Stimulated activated CD8-positive, alpha-beta memory T cell treated with anti-CD3 and anti-CD28 coated beads, Interleukin-12 subunit alpha, Interleukin-12 subunit beta, amount 100 ng/mL, for 4 hours (primary cell): ENCODE data around the gene ARF4.

Experiments used
- DNase-seq: peaks from one replicate; pipeline ENCODE4 v3.0.0-alpha.2; 2020; ENCODE audit warnings: low read depth

The ARF4 gene

DNA sequence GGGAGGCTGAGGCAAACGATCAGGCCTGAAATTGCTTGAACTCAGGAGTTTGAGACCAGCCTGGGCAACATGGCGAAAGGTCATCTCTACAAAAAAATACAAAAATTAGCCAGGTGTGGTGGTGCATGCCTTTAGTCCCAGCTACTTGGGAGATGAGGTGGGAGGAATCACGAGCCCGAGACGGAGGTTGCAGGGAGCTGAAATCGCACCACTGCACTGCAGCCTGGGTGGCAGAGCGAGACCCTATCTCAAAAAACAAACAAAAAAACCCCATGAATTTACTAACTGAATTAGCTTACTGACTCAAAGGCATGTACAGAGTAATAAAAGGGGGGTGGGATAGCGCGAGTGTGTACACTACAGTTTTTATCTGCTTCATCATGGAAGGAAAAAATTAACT, 19.3 kb downstream of the ARF4 start:
- no peak for DNase-seq

DNA sequence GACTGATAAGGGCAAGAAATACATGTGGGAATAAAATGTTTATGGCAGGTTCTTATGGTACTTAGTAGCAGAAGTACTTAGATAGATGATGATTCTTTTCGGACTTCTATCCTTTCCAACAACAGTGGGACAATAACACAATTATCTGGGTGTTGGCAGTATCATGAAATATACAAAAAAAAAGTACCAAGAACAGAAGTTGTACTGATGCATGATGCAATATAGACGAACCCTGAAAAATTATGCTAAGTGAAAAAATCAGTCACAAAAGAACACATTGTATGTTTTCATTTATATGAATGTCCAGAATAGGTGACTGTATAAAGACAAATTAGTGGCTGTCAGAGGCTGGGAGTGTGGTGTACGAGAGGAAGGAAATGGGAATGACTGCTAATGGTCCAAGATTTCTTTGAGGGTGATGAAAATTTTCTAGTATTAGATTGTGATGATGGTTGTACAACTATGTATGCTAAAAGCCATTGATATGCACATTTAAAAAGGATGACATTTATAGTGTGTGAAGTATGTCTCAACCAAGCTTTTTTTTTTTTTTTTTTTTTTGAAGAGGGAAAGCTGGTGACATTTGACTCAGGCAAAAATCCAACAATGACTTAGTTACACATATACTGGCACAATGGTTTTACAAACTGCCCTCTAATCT, 21.0 kb downstream of the ARF4 start:
- DNase-seq, result no peak

DNA sequence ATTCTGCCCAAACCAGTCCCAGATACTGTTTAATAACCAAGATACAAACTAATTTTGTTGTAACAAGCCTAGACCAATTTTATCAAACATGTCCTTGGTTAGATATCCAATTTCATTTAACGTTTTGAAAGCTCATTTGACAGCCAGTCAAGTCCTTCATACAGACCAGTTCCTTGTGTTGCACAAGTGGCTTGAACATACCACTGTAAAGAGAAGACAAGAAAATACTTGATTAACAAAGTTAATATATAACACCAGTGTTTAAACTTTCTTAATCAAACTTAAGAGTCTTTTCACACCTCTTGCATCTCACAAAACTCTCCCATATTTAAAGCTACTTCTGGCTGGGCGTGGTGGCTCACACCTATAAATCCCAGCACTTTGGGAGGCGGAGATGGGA, 25.0 kb downstream of the ARF4 start:
- DNase-seq, result no peak

DNA sequence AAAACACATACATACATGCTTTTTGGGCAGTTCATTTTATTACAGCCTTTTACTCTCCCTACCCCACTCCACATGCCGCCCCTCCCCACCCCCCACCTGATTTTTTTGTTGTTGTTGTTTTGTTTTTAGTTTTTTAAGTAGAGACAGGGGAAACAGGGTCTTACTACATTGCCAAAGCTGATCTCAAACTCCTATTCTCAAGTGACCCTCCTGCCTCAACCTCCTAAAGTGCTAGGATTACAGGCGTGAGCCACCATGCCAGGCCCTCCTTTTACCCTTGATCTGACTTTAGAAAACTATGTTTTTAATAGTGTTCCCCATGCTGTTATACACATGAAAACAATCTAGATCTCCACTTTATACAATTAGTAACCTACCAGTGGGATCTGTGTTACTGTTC, 26.3 kb downstream of the ARF4 start:
- no peak for DNase-seq

DNA sequence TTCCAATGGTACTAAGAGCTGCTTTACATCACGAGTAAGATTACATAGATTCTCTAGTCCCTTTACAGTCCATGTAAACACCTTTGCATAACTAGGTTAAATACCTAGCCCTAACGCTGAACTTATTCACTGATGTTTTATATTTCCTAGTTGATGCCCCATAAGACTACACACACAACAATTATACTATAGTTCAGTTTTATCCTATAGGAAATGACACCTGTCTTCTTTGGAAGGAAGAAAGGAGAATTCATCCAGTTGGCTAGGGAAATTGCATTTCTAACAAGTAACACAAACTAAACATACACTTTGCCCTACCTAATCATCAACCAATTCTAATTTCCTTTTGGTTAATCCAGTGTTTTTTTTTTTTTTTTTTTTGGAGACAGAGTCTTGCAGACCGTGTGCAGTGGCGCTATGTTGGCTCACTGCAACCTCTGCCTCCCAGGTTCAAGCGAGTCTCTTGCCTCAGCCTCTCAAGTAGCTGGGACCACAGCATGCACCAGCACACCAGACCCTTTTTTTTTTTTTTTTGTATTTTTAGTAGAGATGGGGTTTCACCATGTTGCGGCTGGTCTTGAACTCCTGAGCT, 27.2 kb downstream of the ARF4 start:
- DNase-seq, result no peak

DNA sequence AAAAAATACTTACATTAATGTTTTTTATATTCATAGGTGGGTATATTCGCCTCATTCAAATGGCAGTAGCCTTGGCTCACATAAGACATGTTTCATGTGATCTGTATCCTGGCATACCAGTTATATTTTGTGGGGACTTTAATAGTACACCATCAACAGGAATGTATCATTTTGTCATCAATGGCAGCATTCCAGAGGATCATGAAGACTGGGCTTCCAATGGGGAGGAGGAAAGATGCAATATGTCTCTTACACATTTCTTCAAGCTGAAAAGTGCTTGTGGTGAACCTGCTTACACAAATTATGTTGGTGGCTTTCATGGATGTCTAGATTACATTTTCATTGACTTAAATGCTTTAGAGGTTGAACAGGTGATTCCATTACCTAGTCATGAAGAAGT, 37.6 kb downstream of the ARF4 start:
- DNase-seq, result no peak

DNA sequence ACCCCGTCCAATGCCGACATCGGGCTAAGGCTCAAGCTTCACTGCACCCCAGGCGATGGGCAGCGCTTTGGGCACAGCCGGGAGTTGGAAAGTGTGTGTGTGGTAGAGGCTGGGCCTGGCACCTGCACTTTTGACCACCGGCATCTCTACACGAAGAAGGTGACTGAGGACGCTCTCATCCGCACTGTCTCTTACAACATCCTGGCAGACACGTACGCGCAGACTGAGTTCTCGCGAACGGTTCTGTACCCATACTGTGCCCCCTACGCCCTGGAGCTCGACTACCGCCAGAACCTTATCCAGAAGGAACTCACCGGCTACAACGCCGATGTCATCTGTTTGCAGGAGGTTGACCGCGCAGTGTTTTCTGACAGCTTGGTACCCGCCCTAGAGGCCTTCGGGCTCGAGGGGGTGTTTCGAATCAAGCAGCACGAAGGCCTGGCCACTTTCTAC, 40.0 kb downstream of the ARF4 start:
- DNase-seq, result peak; percentile 4

DNA sequence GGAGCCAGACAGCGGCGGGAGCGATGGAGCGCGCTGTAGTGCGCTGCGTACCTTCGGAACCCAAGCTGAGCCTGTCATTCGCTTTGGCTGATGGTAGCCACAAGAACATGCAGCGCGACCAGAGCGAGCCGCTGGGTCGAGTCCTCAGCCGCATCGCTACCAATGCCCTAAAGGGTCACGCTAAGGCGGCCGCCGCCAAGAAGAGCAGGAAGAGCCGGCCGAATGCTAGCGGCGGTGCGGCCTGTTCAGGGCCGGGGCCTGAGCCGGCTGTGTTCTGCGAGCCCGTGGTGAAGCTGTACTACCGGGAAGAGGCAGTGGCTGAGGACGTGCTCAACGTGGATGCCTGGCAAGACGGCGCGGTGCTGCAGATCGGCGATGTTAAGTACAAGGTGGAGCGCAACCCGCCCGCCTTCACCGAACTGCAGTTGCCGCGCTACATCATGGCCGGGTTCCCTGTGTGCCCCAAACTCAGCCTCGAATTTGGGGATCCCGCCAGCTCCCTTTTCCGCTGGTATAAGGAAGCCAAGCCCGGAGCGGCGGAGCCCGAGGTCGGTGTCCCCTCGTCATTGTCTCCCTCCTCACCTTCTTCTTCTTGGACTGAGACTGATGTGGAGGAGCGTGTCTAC, 40.6 kb downstream of the ARF4 start:
- no peak for DNase-seq

DNA sequence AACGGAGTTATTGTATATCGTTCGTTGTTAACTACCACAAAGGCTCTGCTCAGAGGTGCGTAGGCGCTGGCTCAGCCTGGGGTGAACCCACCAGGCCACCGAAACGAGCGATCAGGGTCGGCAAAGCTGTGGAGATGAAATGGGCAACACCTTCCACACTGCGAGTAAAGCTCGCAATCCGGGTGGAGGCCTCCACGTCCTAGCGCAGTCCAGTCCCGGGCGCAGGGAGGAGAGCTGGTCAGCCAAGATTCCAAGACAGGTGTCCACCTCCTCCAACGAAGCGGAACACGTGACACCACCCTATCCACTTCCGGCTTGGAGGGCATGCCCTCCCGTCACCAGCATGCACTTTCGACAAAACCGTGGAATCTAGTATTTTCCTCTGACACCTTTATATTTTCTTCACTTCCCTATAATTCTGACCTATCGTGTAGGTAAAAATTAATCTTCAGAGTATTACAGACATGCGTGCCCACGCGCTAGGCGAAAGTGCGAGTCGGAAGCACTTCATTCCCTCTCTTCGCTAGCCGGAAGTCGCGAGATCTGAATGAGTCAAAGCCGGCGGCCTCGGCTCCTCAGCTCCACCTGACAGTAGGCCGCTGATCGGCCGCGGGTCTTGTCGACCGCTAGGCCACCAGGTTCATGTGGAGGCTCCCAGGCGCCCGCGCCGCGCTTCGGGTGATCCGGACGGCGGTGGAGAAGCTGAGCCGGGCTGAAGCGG, 41.2 kb downstream of the ARF4 start, which contains the start of gene PDE12:
Gene PDE12, plus strand, starts transcription at position 537 of the 721 bp plus-strand sequence. Its CDS starts 106 bp downstream, at position 643.
- peak; percentile 72 for DNase-seq

DNA sequence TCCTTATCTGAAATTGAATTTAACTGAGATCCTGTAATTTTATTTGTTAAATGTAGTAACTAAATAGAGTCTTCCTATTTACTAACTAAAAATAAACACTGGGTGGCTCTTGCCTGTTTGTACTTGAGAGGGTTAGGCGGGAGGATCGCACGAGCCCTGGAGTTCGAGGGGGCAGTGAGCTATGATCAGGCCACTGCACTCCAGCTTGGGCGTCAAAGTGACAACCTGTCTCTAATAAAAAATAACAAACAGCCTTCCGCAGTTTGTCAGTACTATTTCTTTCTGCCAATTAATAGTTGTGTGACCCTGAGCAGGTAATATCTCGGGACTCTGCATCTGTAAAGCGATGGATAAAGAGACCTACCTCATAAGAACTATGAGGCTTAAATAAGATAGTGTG, 41.8 kb downstream of the ARF4 start:
- DNase-seq, result no peak

DNA sequence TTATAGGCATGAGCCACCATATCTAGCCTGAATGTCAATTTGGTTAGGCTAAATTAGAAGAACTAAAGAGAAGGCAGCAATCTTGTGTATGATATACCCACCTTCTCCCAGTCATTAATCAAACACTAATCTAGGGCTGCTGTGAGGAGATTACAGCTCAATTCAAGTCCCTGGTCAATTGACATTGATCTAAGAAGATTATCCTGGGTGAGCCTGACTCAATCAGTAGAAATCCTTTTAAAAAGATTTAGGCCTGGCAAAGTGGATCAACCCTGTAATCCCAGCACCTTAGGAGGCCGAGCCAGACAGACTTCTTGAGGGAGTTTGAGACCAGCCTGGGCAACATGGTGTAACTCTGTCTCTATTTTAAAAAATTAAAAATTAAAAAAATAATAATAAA, 50.5 kb downstream of the ARF4 start:
- no peak for DNase-seq

DNA sequence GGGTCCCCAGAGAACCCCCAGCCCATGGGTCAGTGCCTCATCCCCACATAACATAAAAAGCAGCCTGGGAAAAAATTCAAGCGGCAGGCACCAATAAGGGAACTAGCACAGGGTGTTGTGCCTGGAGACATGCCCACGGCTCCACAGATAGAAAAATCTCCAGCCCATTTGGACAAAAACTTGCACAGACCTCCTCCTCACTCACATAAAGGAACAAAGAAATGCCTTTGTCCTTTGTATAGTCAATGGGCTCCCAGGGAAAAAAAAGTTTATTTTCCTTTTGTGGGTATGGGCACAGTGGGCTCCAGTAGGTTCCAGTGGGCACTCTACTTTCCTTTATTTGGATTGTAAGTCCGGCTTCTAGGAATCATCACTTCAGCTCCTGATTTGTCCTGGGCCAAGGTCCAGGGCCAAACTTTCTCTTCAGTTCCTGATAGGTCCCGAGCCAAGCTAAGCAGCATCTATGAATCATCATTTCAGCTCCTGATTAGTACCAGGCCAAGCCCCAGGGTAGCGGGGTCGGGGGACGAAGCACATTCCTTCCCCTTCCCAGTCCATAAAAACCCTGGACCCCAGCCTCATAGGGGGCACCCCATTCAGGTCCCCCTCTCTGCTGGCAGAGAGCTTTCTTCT, 51.4 kb downstream of the ARF4 start:
- no peak for DNase-seq

DNA sequence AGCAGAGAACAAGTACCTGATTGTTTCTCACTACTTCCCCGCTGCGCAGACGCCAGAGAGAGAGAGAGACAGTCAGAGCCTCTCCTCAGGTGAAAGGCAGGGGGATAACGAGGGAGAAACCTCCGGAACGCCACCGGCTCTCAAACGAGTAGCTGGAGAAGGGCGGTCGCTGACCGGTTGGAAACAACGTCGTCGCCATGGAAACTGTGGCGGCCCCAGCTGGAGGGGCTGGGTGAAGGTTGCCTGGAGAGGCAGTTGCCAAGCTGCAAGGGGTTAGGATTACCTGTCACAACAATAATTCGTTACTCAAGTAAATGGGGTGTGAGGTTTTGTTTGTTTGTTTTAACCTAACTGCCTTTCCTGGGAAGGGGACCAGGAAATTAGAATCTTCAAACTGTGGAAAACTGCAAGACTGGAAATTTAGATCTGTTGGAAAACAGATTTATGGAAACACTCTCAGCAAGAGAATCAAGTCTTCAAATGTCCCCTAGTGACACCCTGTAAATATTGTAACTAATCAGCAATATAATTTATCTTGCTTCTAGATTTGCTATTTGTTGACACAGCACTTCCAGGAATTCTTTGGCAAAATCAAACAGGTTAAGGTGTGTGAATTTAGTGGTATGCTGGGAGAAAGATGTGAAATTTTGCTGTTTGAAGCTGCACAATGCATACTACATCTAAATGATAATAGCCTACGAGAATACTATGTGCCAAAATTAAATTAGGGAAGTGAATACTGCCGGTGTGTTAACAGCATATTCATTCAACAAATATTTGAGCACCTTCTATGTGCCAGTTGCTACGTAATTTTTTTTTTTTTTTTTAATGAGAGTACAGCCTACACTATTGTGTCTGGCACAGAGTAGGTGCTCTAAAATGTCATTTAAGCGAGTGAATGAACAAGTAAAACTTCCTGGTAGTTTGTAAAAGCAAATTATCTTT, 52.7 kb downstream of the ARF4 start, which contains the start of gene DNAH12:
Gene DNAH12, minus strand, starts transcription at position 164 of the 945 bp plus-strand sequence. CDS start 1,474 bp downstream, outside the sequence.
- DNase-seq, result no peak

DNA sequence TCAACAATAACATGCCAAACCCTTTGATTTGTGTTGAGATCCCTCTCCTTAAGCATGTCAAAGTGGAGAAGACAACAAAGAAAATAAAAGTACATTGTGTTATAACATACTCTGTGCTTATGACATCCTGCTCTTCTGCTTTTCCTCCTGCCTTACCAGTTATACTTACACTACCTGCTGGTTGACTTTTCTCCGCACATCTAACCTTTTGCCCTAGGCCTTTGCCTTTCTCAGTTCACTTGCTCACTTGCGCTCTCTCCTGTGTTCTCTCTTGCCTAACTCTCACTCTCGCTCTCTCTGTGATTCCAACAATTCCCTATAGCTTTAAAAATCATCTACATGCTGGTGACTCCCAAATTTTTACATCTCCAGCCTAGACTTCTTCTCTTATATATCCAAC, 58.7 kb downstream of the ARF4 start:
- DNase-seq, result no peak

DNA sequence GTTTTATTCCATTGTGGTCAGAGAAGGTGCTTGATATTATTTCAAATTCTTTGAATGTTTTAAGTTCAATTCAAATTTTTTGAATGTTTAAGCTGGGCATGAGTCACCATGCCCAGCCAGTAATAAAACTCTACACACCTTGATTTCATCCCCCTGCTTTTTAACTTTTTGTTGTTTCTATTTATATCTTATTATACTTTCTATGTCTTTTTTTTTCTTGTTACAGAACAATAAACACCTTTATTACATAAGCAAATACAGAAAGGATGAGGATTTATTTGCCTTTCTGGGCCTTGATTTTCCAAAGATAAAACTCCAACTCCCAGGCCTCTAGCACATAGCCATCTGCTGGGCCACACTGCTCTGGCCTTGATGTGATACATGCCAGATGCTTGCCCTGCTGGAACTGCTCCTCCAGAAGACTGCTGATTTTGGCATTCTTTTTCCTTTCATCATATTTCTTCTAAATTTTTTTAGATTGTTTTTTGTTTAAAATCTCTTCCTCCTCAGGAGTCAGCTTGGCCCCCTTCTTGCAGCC, 67.0 kb downstream of the ARF4 start:
- DNase-seq, result no peak
